CD4-positive, alpha-beta memory T cell (primary cell): ENCODE data around the gene BCORL1. TPM values are rescaled to one million over a fixed set of nuclear protein-coding genes. Genes with fewer than 3 reads are reported as not detected.

ENCODE experiments used
- CTCF ChIA-PET: fragments of 350-600 bp; sonication (Branson Sonifier 250); formaldehyde crosslinking; loops from one replicate; lab custom pipeline; 2021; ENCODE audit warnings: inconsistent platforms; ENCODE audit not compliant: partially characterized antibody; lab: Charles Lee
- POLR2A ChIA-PET: fragments of 350-600 bp; sonication (Branson Sonifier 250); formaldehyde crosslinking; loops from one replicate; lab custom pipeline; 2021; ENCODE audit not compliant: partially characterized antibody; lab: Charles Lee
- DNase-seq, 5 donors: peaks; one replicate each; pipeline versions ENCODE4 v3.0.0 to v3.0.0-alpha.2; 2020 to 2022; ENCODE audit warnings: mixed read lengths in 1 of 5
- H3K27ac ChIP-seq: one replicate; pipeline ENCODE4 v1.7.0; 2013; ENCODE audit warnings: low read depth, low read length
- H3K27me3 ChIP-seq: 2 replicates; pipeline ENCODE4 v1.7.0; 2013; ENCODE audit warnings: mild to moderate bottlenecking, low read length, moderate library complexity; ENCODE audit not compliant: insufficient read depth
- H3K36me3 ChIP-seq: 2 replicates; pipeline ENCODE4 v1.7.0; 2013; ENCODE audit warnings: mild to moderate bottlenecking, low read length, moderate library complexity; ENCODE audit not compliant: insufficient read depth
- H3K4me1 ChIP-seq: 2 replicates; pipeline ENCODE4 v1.7.0; 2013; ENCODE audit warnings: mild to moderate bottlenecking, low read length, moderate library complexity; ENCODE audit not compliant: insufficient read depth
- H3K4me3 ChIP-seq, 2 donors: one replicate each; pipeline ENCODE4 v1.7.0; 2013; ENCODE audit warnings: low read length in 2 of 2, mild to moderate bottlenecking in 1 of 2
- H3K9me3 ChIP-seq, 2 donors: one replicate each; pipeline ENCODE4 v1.7.0; 2013; ENCODE audit warnings: low read length in 2 of 2, control low read depth in 1 of 2; ENCODE audit not compliant: control insufficient read depth in 1 of 2
- H3K27ac Mint-ChIP-seq, 7 donors: one replicate each; pipeline ENCODE4 v1.8.0; 2020 to 2021; ENCODE audit warnings: mixed read lengths in 7 of 7, mild to moderate bottlenecking in 6 of 7, inconsistent platforms in 3 of 7, moderate library complexity in 3 of 7
- H3K27me3 Mint-ChIP-seq, 2 donors: one replicate each; pipeline ENCODE4 v1.8.0; 2020 to 2021; ENCODE audit warnings: mixed read lengths in 2 of 2
- H3K36me3 Mint-ChIP-seq, 2 donors: one replicate each; pipeline ENCODE4 v1.8.0; 2020 to 2021; ENCODE audit warnings: mixed read lengths in 2 of 2, inconsistent platforms in 1 of 2, mild to moderate bottlenecking in 1 of 2
- H3K4me1 Mint-ChIP-seq, 4 donors: one replicate each; pipeline ENCODE4 v1.8.0; 2020 to 2021; ENCODE audit warnings: mixed read lengths in 4 of 4, mild to moderate bottlenecking in 1 of 4
- H3K4me3 Mint-ChIP-seq, 8 donors: one replicate each; pipeline ENCODE4 v1.8.0; 2020 to 2021; ENCODE audit warnings: mixed read lengths in 8 of 8, mild to moderate bottlenecking in 7 of 8, moderate library complexity in 6 of 8, inconsistent platforms in 3 of 8
- H3K9me3 Mint-ChIP-seq, 8 donors: one replicate each; pipeline ENCODE4 v1.8.0; 2020 to 2021; ENCODE audit warnings: mixed read lengths in 8 of 8, mild to moderate bottlenecking in 5 of 8, inconsistent platforms in 3 of 8, moderate library complexity in 1 of 8
- intact Hi-C: fragments of 100-400 bp; cut with micrococcal nuclease; formaldehyde crosslinking; loops from one replicate; pipeline ENCODE4 v1.15.1; 2023
- polyA plus RNA-seq, 2 donors: library from polyadenylated mRNA; unstranded; fragments of 300-500 nt; fragmentation: Illumina TruSeq; gene quantifications; one replicate each; pipeline ENCODE4 v1.2.3, GENCODE V29; 2021
- total RNA-seq, 2 experiments: library from RNA; stranded (reverse); gene quantifications; one replicate each; pipeline ENCODE4 v1.2.3, GENCODE V29; 2021

BCORL1 gene
- total and polyA plus RNA-seq, 4 experiments from 2014 or later = 0.09 to 14.2 (median 9.3) TPM

- Histone ChIP-seq H3K9me3 (no peaks in the 10 kb centered on the region), H3K4me3 (no peak overlapping the region), H3K27ac (no peak overlapping the region), H3K27me3 (no peaks in the 10 kb centered on the region), H3K4me1 (peaks cover 14% of the 10 kb centered on the region), H3K36me3 (no peaks in the 10 kb centered on the region)
- intact Hi-C loops = no loop called here
- CTCF ChIA-PET = interaction anchor here (2.1 kb wide), 1 partner anchor 32 kb away, joined by 5 read pairs; no protein-coding TSS in a partner anchor
- no peak for DNase-seq
- no peaks in the 10 kb centered on the region for H3K27me3 Mint-ChIP-seq
- H3K4me3 Mint-ChIP-seq = no peak overlapping the region
- H3K4me1 Mint-ChIP-seq = peaks cover 10 to 33% (median 18%) of the 10 kb centered on the region in 4 donors
- H3K36me3 Mint-ChIP-seq = no peaks in the 10 kb centered on the region
- H3K27ac Mint-ChIP-seq = peak overlapping the region in 1 of 7 donors; percentile 31
- POLR2A ChIA-PET = interaction anchor here (3.1 kb wide), 1 partner anchor 19 kb away, joined by 8 read pairs; no protein-coding TSS in a partner anchor
- H3K9me3 Mint-ChIP-seq = peaks cover 0 to 2% (median 0%) of the 10 kb centered on the region in 8 donors
Measured at GRCh38 chrX:129959493-129959832, 23.0 kb upstream of the BCORL1 start.

GRCh38 chrX:129961180-129962083, 21.0 kb upstream of the BCORL1 start:
- H3K4me1 Mint-ChIP-seq = peaks cover 10 to 33% (median 16%) of the 10 kb centered on the region in 4 donors
- H3K27me3 Mint-ChIP-seq = no peaks in the 10 kb centered on the region
- H3K27ac Mint-ChIP-seq = peak overlapping the region; percentile 75 to 94 (median 87)
- H3K4me3 ChIP-seq = peak overlapping the region; percentile 35 to 52
- H3K4me1 ChIP-seq = peaks cover 14% of the 10 kb centered on the region
- no peaks in the 10 kb centered on the region for H3K9me3 ChIP-seq
- intact Hi-C loops = loop anchor here (1.0 kb wide), 2 partner anchors 9 to 21 kb away; partner anchors contain the start of gene BCORL1
- no peaks in the 10 kb centered on the region for H3K27me3 ChIP-seq
- no peaks in the 10 kb centered on the region for H3K36me3 ChIP-seq
- peak; percentile 53 to 77 (median 56) for DNase-seq
- ChIA-PET CTCF (interaction anchor here (0.7 to 2.3 kb wide), 8 partner anchors 8 to 158 kb away, joined by 3 to 12 read pairs (median 4); no protein-coding TSS in a partner anchor), POLR2A (interaction anchor here (0.5 to 3.1 kb wide), 15 partner anchors 9 to 123 kb away, joined by 3 to 25 read pairs (median 4); partner anchors contain the start of genes BCORL1 and UTP14A)
- peak overlapping the region; percentile 53 for H3K27ac ChIP-seq
- no peaks in the 10 kb centered on the region for H3K36me3 Mint-ChIP-seq
- peaks cover 0 to 2% (median 0%) of the 10 kb centered on the region in 8 donors for H3K9me3 Mint-ChIP-seq
- peak overlapping the region; percentile 69 to 83 (median 78) for H3K4me3 Mint-ChIP-seq

GRCh38 chrX:129963729-129964128, 18.7 kb upstream of the BCORL1 start:
- DNase-seq = no peak
- H3K4me3 ChIP-seq = no peak overlapping the region
- intact Hi-C loops = no loop called here
- H3K9me3 ChIP-seq = no peaks in the 10 kb centered on the region
- H3K36me3 ChIP-seq = no peaks in the 10 kb centered on the region
- H3K36me3 Mint-ChIP-seq = no peaks in the 10 kb centered on the region
- peaks cover 0 to 2% (median 0%) of the 10 kb centered on the region in 8 donors for H3K9me3 Mint-ChIP-seq
- H3K27ac Mint-ChIP-seq = peak overlapping the region in 1 of 7 donors; percentile 22
- peaks cover 10 to 21% (median 14%) of the 10 kb centered on the region in 4 donors for H3K4me1 Mint-ChIP-seq
- H3K27ac ChIP-seq = no peak overlapping the region
- ChIA-PET CTCF (interaction anchor here (0.6 kb wide), 1 partner anchor 140 kb away, joined by 3 read pairs; no protein-coding TSS in a partner anchor), POLR2A (no interaction called here)
- no peaks in the 10 kb centered on the region for H3K27me3 ChIP-seq
- peaks cover 14% of the 10 kb centered on the region for H3K4me1 ChIP-seq
- no peak overlapping the region for H3K4me3 Mint-ChIP-seq
- H3K27me3 Mint-ChIP-seq = no peaks in the 10 kb centered on the region

- no peaks in the 10 kb centered on the region for H3K36me3 Mint-ChIP-seq
- ChIA-PET POLR2A (no interaction called here), CTCF (no interaction called here)
- H3K27ac Mint-ChIP-seq = no peak overlapping the region
- Histone ChIP-seq H3K4me1 (peaks cover 14% of the 10 kb centered on the region), H3K36me3 (no peaks in the 10 kb centered on the region), H3K4me3 (no peak overlapping the region), H3K27ac (no peak overlapping the region), H3K27me3 (no peaks in the 10 kb centered on the region), H3K9me3 (no peaks in the 10 kb centered on the region)
- DNase-seq = no peak
- H3K4me3 Mint-ChIP-seq = no peak overlapping the region
- H3K9me3 Mint-ChIP-seq = peaks cover 0 to 3% (median 0%) of the 10 kb centered on the region in 8 donors
- no peaks in the 10 kb centered on the region for H3K27me3 Mint-ChIP-seq
- intact Hi-C loops = no loop called here
- peaks cover 9 to 14% (median 12%) of the 10 kb centered on the region in 4 donors for H3K4me1 Mint-ChIP-seq
Measured at GRCh38 chrX:129965166-129965565, 17.3 kb upstream of the BCORL1 start.

GRCh38 chrX:129968968-129969367, 13.5 kb upstream of the BCORL1 start:
- Mint-ChIP-seq H3K27me3 (no peaks in the 10 kb centered on the region), H3K4me3 (no peak overlapping the region), H3K27ac (no peak overlapping the region), H3K9me3 (peaks cover 0 to 2% (median 0%) of the 10 kb centered on the region in 8 donors), H3K36me3 (no peaks in the 10 kb centered on the region), H3K4me1 (no peaks in the 10 kb centered on the region)
- CTCF ChIA-PET = no interaction called here
- intact Hi-C loops = no loop called here
- Histone ChIP-seq H3K27ac (no peak overlapping the region), H3K4me1 (no peaks in the 10 kb centered on the region), H3K4me3 (no peak overlapping the region), H3K9me3 (no peaks in the 10 kb centered on the region), H3K27me3 (no peaks in the 10 kb centered on the region), H3K36me3 (no peaks in the 10 kb centered on the region)
- no peak for DNase-seq
- POLR2A ChIA-PET = no interaction called here

- Histone ChIP-seq H3K4me1 (no peaks in the 10 kb centered on the region), H3K9me3 (no peaks in the 10 kb centered on the region), H3K4me3 (no peak overlapping the region), H3K27me3 (no peaks in the 10 kb centered on the region), H3K36me3 (no peaks in the 10 kb centered on the region), H3K27ac (no peak overlapping the region)
- no peak overlapping the region for H3K27ac Mint-ChIP-seq
- DNase-seq = no peak
- H3K27me3 Mint-ChIP-seq = no peaks in the 10 kb centered on the region
- no peaks in the 10 kb centered on the region for H3K9me3 Mint-ChIP-seq
- no peaks in the 10 kb centered on the region for H3K36me3 Mint-ChIP-seq
- intact Hi-C loops = no loop called here
- ChIA-PET POLR2A (interaction anchor here (1.0 kb wide), 1 partner anchor 15 kb away, joined by 3 read pairs; no protein-coding TSS in a partner anchor), CTCF (interaction anchor here (0.6 kb wide), 1 partner anchor 37 kb away, joined by 3 read pairs; no protein-coding TSS in a partner anchor)
- H3K4me1 Mint-ChIP-seq = peaks cover 4 to 15% (median 9%) of the 10 kb centered on the region in 4 donors
- no peak overlapping the region for H3K4me3 Mint-ChIP-seq
Measured at GRCh38 chrX:129976441-129976840, 6.0 kb upstream of the BCORL1 start.
